Mesenchymal stem cell (in vitro differentiated cells and primary cell): Measurements from ENCODE around the gene CYP46A1.

Experiments used
- DNase-seq: peaks from one replicate; pipeline ENCODE4 v3.0.0-alpha.2; 2013
- H2AFZ ChIP-seq: one replicate; pipeline ENCODE4 v1.6.1; 2013; ENCODE audit warnings: low read depth, mild to moderate bottlenecking, control low read depth, inconsistent platforms, low read length, moderate library complexity
- H2AK5ac ChIP-seq: 2 replicates; pipeline ENCODE4 v1.6.1; 2013; ENCODE audit warnings: low read length, moderate library complexity, mild to moderate bottlenecking, inconsistent platforms; ENCODE audit not compliant: severe bottlenecking
- H2BK120ac ChIP-seq: one replicate; pipeline ENCODE4 v1.6.1; 2013; ENCODE audit warnings: low read depth, mild to moderate bottlenecking, inconsistent platforms, low read length, moderate library complexity
- H2BK12ac ChIP-seq, 2 experiments: one replicate each; pipeline ENCODE4 v1.6.1; 2013; ENCODE audit warnings: inconsistent platforms in 2 of 2, low read length in 2 of 2, mild to moderate bottlenecking in 2 of 2, moderate library complexity in 2 of 2, control low read depth in 1 of 2
- H2BK15ac ChIP-seq: one replicate; pipeline ENCODE4 v1.6.1; 2013; ENCODE audit warnings: mild to moderate bottlenecking, low read depth, inconsistent platforms; ENCODE audit not compliant: poor library complexity, severe bottlenecking
- H2BK5ac ChIP-seq: 2 replicates; pipeline ENCODE4 v1.6.1; 2013; ENCODE audit warnings: low read depth, mild to moderate bottlenecking, low read length, control low read depth, inconsistent platforms; ENCODE audit not compliant: poor library complexity, severe bottlenecking
- H3K14ac ChIP-seq, 2 experiments: one replicate each; pipeline ENCODE4 v1.6.1; 2013; ENCODE audit warnings: inconsistent platforms in 2 of 2, low read length in 2 of 2, control low read depth in 1 of 2, mild to moderate bottlenecking in 1 of 2, moderate library complexity in 1 of 2
- H3K18ac ChIP-seq, 2 experiments: one replicate each; pipeline ENCODE4 v1.6.1; 2013; ENCODE audit warnings: inconsistent platforms in 2 of 2, low read length in 2 of 2, control low read depth in 1 of 2, low read depth in 1 of 2, mild to moderate bottlenecking in 1 of 2
- H3K23ac ChIP-seq, 2 experiments: one replicate each; pipeline ENCODE4 v1.6.1; 2013; ENCODE audit warnings: inconsistent platforms in 2 of 2, low read length in 2 of 2, mild to moderate bottlenecking in 2 of 2, moderate library complexity in 2 of 2, control low read depth in 1 of 2
- H3K27ac ChIP-seq: 2 replicates; pipeline ENCODE4 v1.5.1; 2013; ENCODE audit warnings: mild to moderate bottlenecking, moderate library complexity, low read length, control low read depth, inconsistent platforms; ENCODE audit not compliant: poor library complexity, severe bottlenecking
- H3K27me3 ChIP-seq, 2 experiments: 2 replicates each; pipeline versions ENCODE4 v1.6.1 to v1.7.0; 2013; ENCODE audit warnings: low read length in 2 of 2, mild to moderate bottlenecking in 2 of 2, moderate library complexity in 2 of 2, control low read depth in 1 of 2, inconsistent platforms in 1 of 2; ENCODE audit not compliant: control insufficient read depth in 1 of 2, insufficient read depth in 1 of 2
- H3K36me3 ChIP-seq, 2 experiments: 2 replicates each; pipeline versions ENCODE4 v1.6.1 to v1.7.0; 2013; ENCODE audit warnings: low read length in 2 of 2, control low read depth in 1 of 2, inconsistent platforms in 1 of 2, low read depth in 1 of 2, mild to moderate bottlenecking in 1 of 2; ENCODE audit not compliant: insufficient read depth in 2 of 2, control insufficient read depth in 1 of 2
- H3K4ac ChIP-seq, 2 experiments: one replicate each; pipeline ENCODE4 v1.6.1; 2013; ENCODE audit warnings: inconsistent platforms in 2 of 2, low read length in 2 of 2, mild to moderate bottlenecking in 2 of 2, moderate library complexity in 2 of 2, control low read depth in 1 of 2, low read depth in 1 of 2
- H3K4me1 ChIP-seq: 2 replicates; pipeline ENCODE4 v1.6.1; 2013; ENCODE audit warnings: low read depth, low read length, control low read depth; ENCODE audit not compliant: control insufficient read depth, insufficient read depth
- H3K4me2 ChIP-seq: 2 replicates; pipeline ENCODE4 v1.6.1; 2013; ENCODE audit warnings: low read length, mild to moderate bottlenecking, inconsistent platforms; ENCODE audit not compliant: poor library complexity, severe bottlenecking
- H3K4me3 ChIP-seq, 2 experiments: 2 replicates each; pipeline versions ENCODE4 v1.5.1 to v1.7.0; 2013; ENCODE audit warnings: low read length in 2 of 2, mild to moderate bottlenecking in 2 of 2, control low read depth in 1 of 2, low read depth in 1 of 2; ENCODE audit not compliant: insufficient read depth in 1 of 2
- H3K79me1 ChIP-seq: replicated peaks from 2 replicates; pipeline ENCODE4 v1.6.1; 2013; ENCODE audit warnings: mild to moderate bottlenecking, control low read depth, low read length, inconsistent platforms; ENCODE audit not compliant: poor library complexity, severe bottlenecking
- H3K9ac ChIP-seq: 2 replicates; pipeline ENCODE4 v1.7.0; 2013; ENCODE audit warnings: mild to moderate bottlenecking, low read length, moderate library complexity
- H3K9me3 ChIP-seq: 2 replicates; pipeline ENCODE4 v1.7.0; 2013; ENCODE audit warnings: mild to moderate bottlenecking, low read length; ENCODE audit not compliant: control insufficient read depth
- H4K8ac ChIP-seq: one replicate; pipeline ENCODE4 v1.6.1; 2013; ENCODE audit warnings: inconsistent platforms, mild to moderate bottlenecking, low read length, moderate library complexity
- H4K91ac ChIP-seq: one replicate; pipeline ENCODE4 v1.6.1; 2013; ENCODE audit warnings: mild to moderate bottlenecking, low read length, inconsistent platforms
- WGBS: methylation state at CpG from one replicate; pipeline ENCODE4 v1.1.7; 2013; ENCODE audit warnings: mixed read lengths; 5-methylcytosine and 5-hydroxymethylcytosine counted together

Gene CYP46A1

DNA sequence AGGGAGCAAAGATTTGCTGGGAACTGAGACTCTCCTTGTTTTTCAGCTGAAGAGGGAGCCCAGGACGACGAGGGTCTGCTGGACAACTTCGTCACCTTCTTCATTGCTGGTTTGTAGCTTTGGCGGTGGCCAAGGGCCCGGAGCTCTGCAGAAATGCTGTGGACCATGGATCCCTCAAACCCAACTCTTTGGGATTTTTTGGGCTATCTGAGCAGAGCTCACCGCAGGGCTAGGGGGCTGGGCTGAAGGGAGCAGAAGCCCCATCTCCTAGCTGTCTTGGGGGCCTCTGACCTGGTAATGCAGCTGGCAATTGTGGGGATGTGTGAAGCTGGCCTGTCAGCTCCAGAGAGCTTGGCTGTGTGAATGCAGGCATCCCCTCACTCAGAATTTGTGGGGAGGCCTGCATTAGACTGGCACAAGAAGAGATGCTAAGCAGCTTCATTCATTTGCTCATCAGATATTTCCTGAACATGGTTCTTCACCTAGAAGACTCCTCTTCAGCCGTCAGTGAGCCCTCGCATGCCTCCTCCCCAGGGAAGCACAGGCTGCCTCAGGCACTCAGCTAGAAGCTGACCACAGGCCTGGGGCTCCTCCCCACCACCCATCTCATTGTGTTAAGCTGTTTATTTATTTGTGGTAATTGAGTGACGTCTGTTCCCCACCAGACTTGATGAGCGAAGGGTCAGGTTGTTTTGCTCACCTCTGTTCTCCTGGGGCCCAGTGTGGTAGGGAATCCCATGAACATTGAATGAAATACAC, 32.2 kb downstream of the CYP46A1 start:
- WGBS, result 79% methylated on average over 10 of the region's 10 CpGs
- Histone ChIP-seq H2BK120ac (no peak overlapping the region), H3K4ac (no peak overlapping the region), H3K14ac (no peak overlapping the region), H3K9me3 (peaks cover 8% of the 10 kb centered on the region), H2BK15ac (no peak overlapping the region), H2AFZ (no peak overlapping the region), H3K36me3 (no peaks in the 10 kb centered on the region), H3K4me3 (no peak overlapping the region), H3K9ac (no peak overlapping the region), H3K4me2 (no peak overlapping the region), H2AK5ac (no peak overlapping the region), H3K4me1 (no peaks in the 10 kb centered on the region), H2BK12ac (no peak overlapping the region), H2BK5ac (no peak overlapping the region), H3K79me1 (no peaks in the 10 kb centered on the region), H4K8ac (no peak overlapping the region), H3K23ac (no peak overlapping the region), H4K91ac (no peak overlapping the region), H3K27ac (no peak overlapping the region), H3K27me3 (peaks cover 5 to 25% of the 10 kb centered on the region in 2 experiments), H3K18ac (no peak overlapping the region)
- no peak for DNase-seq

DNA sequence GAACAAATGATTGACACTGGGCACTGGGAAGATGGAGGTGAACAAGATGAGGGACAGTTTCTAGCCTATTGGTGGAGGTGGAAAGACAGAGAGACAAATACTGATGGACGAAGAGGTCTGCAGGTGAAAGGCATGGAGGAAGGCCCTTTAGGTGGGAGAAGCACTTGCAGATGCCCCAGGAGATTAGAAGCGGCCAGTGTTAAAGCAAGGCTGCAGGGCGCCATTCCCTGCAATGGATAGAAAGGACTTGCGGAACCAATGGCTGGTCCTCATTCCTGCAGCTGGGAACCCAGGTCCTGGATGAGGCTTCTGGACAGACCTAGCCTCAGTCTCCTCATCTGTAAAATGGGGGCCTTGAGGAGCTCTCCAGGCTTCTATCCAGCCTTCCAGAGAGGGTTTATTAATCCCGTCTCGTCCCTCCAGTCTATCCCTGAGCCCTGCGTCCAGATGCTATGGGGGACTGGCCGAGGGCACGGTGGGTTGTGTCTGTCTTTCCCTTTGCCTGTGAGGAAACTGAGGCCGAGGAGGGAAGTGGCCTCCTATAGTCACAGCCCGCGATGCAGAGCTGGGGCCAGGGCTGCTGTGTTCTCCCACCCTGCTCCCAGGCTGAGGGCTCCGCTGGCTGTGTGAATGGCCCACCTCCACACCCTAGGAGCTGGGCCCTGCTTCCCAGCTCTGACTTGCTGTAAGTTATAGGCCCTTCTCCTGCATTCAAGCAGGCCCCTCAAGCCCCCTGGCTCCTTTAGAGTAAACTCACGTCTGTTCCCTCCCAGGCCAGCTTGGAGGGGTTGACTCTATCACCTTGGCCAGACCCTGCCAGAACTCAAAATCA, 33.0 kb downstream of the CYP46A1 start:
- no peak overlapping the region for H2BK5ac ChIP-seq
- no peak overlapping the region for H2BK15ac ChIP-seq
- H4K8ac ChIP-seq, result no peak overlapping the region
- no peaks in the 10 kb centered on the region for H3K36me3 ChIP-seq
- no peak overlapping the region for H2AK5ac ChIP-seq
- H3K27ac ChIP-seq, result no peak overlapping the region
- DNase-seq, result no peak
- no peaks in the 10 kb centered on the region for H3K4me1 ChIP-seq
- H4K91ac ChIP-seq, result no peak overlapping the region
- no peak overlapping the region for H3K18ac ChIP-seq
- H2BK120ac ChIP-seq, result no peak overlapping the region
- H3K9ac ChIP-seq, result no peak overlapping the region
- H2BK12ac ChIP-seq, result no peak overlapping the region
- no peak overlapping the region for H2AFZ ChIP-seq
- H3K4me3 ChIP-seq, result no peak overlapping the region
- H3K4ac ChIP-seq, result no peak overlapping the region
- H3K27me3 ChIP-seq, result peaks cover 5 to 30% of the 10 kb centered on the region in 2 experiments
- H3K79me1 ChIP-seq, result no peaks in the 10 kb centered on the region
- no peak overlapping the region for H3K4me2 ChIP-seq
- no peak overlapping the region for H3K14ac ChIP-seq
- no peak overlapping the region for H3K23ac ChIP-seq
- WGBS, result 91% methylated on average over 14 of the region's 14 CpGs
- peaks cover 5% of the 10 kb centered on the region for H3K9me3 ChIP-seq

DNA sequence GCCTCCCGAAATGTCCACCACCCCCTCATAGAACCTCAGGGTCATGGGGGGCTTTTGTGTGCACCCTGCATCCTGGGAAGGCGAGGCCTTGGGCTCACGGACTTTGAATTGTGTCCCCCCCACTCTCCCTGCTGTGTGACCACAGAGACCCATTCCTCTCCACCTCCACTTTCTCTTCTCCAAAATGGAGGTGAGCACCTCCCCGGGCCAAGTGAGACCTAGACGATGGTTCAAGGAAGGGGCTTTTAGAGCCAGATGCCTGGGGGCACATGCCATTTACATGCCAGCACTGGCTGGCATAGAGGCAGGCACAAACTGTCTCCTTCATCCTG, 33.5 kb downstream of the CYP46A1 start:
- Histone ChIP-seq H3K18ac (no peak overlapping the region), H4K91ac (no peak overlapping the region), H3K4me1 (no peaks in the 10 kb centered on the region), H3K27ac (no peak overlapping the region), H2BK5ac (no peak overlapping the region), H3K4ac (no peak overlapping the region), H3K27me3 (peaks cover 6 to 36% of the 10 kb centered on the region in 2 experiments), H3K79me1 (no peaks in the 10 kb centered on the region), H2AFZ (no peak overlapping the region), H3K9ac (no peak overlapping the region), H2BK120ac (no peak overlapping the region), H4K8ac (no peak overlapping the region), H3K4me3 (no peak overlapping the region), H2BK12ac (no peak overlapping the region), H2AK5ac (no peak overlapping the region), H2BK15ac (no peak overlapping the region), H3K14ac (no peak overlapping the region), H3K9me3 (peaks cover 3% of the 10 kb centered on the region), H3K4me2 (no peak overlapping the region), H3K23ac (no peak overlapping the region), H3K36me3 (no peaks in the 10 kb centered on the region)
- WGBS, result 77% methylated on average over 5 of the region's 5 CpGs
- DNase-seq, result no peak

- Histone ChIP-seq H3K23ac (no peak overlapping the region), H3K36me3 (no peaks in the 10 kb centered on the region), H3K9ac (no peak overlapping the region), H2BK15ac (no peak overlapping the region), H3K27ac (no peak overlapping the region), H3K4me3 (no peak overlapping the region), H3K4me2 (no peak overlapping the region), H3K27me3 (peaks cover 9 to 38% of the 10 kb centered on the region in 2 experiments), H2AK5ac (no peak overlapping the region), H4K91ac (no peak overlapping the region), H3K4ac (no peak overlapping the region), H3K79me1 (no peaks in the 10 kb centered on the region), H2BK5ac (no peak overlapping the region), H3K9me3 (no peaks in the 10 kb centered on the region), H2AFZ (no peak overlapping the region), H3K4me1 (no peaks in the 10 kb centered on the region), H3K18ac (no peak overlapping the region), H4K8ac (no peak overlapping the region), H2BK120ac (no peak overlapping the region), H2BK12ac (no peak overlapping the region), H3K14ac (no peak overlapping the region)
- 87% methylated on average over 13 of the region's 14 CpGs for WGBS
- no peak for DNase-seq
Measured at GRCh38 chr14:99718031-99718810, 34.1 kb downstream of the CYP46A1 start.
